Left lung (tissue), 10 donors: ENCODE results near the gene PSMD13. TPM values are rescaled to one million over a fixed set of nuclear protein-coding genes. Genes with fewer than 3 reads are reported as not detected.

ENCODE experiments used
- ATAC-seq: fragments of 200-7000 bp; cut with Tn5 transposase; one replicate; pipeline ENCODE4 v1.9.1; 2020; ENCODE audit warnings: moderate library complexity
- DNase-seq, 4 donors: peaks; one replicate each; pipeline ENCODE4 v3.0.0-alpha.2; 2013 to 2020
- H3K27ac ChIP-seq, 2 donors: fragments of 200-600 bp; sonication (generic) in 1 of 2; one replicate each; pipeline versions ENCODE4 v1.5.0 to v1.8.0; 2020 to 2021
- H3K27me3 ChIP-seq, 2 donors: fragments of 200-600 bp; sonication (generic) in 1 of 2; one replicate each; pipeline versions ENCODE4 v1.5.0 to v1.8.0; 2020 to 2021
- H3K36me3 ChIP-seq, 2 donors: fragments of 200-600 bp; sonication (generic) in 1 of 2; one replicate each; pipeline versions ENCODE4 v1.5.0 to v1.8.0; 2020 to 2021
- H3K4me1 ChIP-seq, 2 donors: fragments of 200-600 bp; one replicate each; pipeline ENCODE4 v1.8.0; 2021
- H3K4me3 ChIP-seq, 2 donors: fragments of 200-600 bp; sonication (generic) in 1 of 2; one replicate each; pipeline versions ENCODE4 v1.5.0 to v1.8.0; 2020 to 2021; ENCODE audit warnings: mild to moderate bottlenecking in 1 of 2
- H3K9me3 ChIP-seq, 2 donors: fragments of 200-600 bp; sonication (generic) in 1 of 2; one replicate each; pipeline versions ENCODE4 v1.5.0 to v1.8.0; 2020 to 2021
- intact Hi-C, 2 donors: fragments of 100-400 bp; cut with DNase I; formaldehyde crosslinking; loops; one replicate each; pipeline versions ENCODE4 v1.11.2 to v1.14.2; 2022
- polyA plus RNA-seq, 6 donors: library from polyadenylated mRNA; unstranded; fragments of 120-200 nt; gene quantifications; one replicate each; pipeline ENCODE4 v1.2.1, GENCODE V29; 2013; ENCODE audit not compliant: insufficient read length in 6 of 6
- total RNA-seq, 2 donors: library from RNA; stranded (reverse); fragmentation: NEBNext Ultra II Directional; extraction: Animal tissue kit (Norgen Biotek cat#: 25700); gene quantifications; one replicate each; pipeline ENCODE4 v1.2.1, GENCODE V29; 2021
- TF ChIP-seq, protein P1 (sequence below), 2 donors: fragments of 200-600 bp; sonication (generic) in 1 of 2; IDR thresholded peaks; one replicate each; pipeline versions ENCODE4 v1.5.0 to v1.8.0; 2021; ENCODE audit warnings: antibody characterized with exemption in 2 of 2
- donor health status: DM: no; HTN: yes; CAD: no.
- donor health status: DM: no; HTN: no; CAD: no.

The PSMD13 gene
- total and polyA plus RNA-seq, 8 donors = 78.0 to 157 (median 147) TPM

DNA sequence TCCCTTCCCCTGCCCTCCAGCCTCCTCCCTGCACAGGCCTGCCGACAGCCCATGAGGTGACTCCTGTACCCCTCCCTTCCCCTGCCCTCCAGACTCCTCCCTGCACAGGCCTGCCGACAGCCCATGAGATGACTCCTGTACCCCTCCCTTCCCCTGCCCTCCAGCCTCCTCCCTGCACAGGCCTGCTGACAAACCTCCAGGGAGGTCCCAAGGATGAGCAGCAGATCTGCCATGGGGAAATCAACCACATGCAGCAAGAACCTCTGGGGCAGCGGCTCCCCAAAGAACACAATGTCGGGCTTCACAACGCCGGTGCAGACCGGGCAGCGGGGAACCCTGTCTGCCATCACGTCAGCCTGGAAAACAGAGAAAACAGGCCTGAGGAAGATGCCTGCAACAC is 12.9 kb upstream of the PSMD13 start:
- Histone ChIP-seq H3K36me3 (peaks cover 0 to 4% of the 10 kb centered on the region in 2 donors), H3K4me3 (no peak overlapping the region), H3K27me3 (no peaks in the 10 kb centered on the region), H3K9me3 (no peaks in the 10 kb centered on the region), H3K27ac (no peak overlapping the region), H3K4me1 (no peaks in the 10 kb centered on the region)
- TF ChIP-seq, protein P1, sequence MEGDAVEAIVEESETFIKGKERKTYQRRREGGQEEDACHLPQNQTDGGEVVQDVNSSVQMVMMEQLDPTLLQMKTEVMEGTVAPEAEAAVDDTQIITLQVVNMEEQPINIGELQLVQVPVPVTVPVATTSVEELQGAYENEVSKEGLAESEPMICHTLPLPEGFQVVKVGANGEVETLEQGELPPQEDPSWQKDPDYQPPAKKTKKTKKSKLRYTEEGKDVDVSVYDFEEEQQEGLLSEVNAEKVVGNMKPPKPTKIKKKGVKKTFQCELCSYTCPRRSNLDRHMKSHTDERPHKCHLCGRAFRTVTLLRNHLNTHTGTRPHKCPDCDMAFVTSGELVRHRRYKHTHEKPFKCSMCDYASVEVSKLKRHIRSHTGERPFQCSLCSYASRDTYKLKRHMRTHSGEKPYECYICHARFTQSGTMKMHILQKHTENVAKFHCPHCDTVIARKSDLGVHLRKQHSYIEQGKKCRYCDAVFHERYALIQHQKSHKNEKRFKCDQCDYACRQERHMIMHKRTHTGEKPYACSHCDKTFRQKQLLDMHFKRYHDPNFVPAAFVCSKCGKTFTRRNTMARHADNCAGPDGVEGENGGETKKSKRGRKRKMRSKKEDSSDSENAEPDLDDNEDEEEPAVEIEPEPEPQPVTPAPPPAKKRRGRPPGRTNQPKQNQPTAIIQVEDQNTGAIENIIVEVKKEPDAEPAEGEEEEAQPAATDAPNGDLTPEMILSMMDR (IDR thresholded peaks at IDR 0.05) = no peak
- intact Hi-C loops = no loop called here
- DNase-seq (no peak), ATAC-seq (no peak)

DNA sequence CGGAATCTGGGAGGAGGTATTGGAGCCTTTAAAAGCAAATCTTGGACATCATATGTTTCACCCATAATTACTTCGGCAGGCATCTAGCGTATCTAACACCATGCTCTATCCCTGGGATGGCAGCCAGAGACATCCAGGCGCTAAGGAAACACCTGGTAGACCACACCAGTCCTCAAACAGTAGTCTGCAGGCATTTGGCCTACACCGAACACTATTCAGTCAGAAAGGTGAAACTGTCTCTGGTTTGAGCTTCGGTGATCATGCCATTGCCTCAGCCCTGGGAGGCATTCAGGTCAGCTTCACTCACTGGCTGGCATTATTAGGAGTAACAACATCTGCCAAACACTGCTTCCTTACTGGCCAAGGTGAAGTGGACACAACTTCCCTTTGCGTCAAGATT is 12.4 kb upstream of the PSMD13 start:
- ATAC-seq = no peak

DNA sequence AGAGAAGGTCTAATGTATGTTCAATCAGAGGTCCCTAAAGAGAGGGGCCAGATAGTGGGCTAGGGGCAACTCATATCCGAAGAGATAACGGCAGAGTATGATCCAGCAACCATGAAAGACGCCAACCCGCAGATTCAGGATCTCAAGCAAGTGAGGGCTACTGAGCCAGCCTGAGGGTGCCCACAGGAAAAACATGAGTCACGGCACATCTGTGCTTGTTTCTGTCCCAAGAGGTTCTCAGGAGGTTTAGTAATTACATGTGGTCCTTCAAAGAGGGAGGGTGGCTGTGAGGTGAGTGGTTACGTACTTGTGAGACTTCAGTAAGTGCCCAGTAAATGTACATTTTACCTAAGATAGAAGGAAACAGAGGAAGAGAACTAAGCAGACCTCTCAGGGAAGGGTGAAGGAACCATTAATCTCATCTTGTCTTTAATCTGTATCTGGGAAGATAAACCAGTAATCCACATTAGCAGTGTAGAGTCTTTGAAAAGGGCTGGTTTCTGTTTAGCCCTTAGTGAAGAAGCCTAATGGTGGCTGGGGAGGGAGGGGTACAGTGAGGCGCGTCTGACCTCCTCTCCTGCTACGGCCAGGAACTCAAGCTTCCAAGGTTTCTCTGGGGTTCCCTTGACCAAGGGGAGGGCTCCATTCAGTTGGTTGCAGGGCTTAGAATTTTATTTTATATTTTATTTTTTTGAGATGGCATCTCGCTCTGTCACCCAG is 10.9 kb upstream of the PSMD13 start:
- H3K27ac ChIP-seq = peak overlapping the region; percentile 57
- peak; percentile 98 for ATAC-seq

More for the DNA sequence above, 12.4 kb upstream of the PSMD13 start:
- no peak for DNase-seq
- no peak overlapping the region for H3K4me3 ChIP-seq
- H3K36me3 ChIP-seq = no peaks in the 10 kb centered on the region
- no peaks in the 10 kb centered on the region for H3K27me3 ChIP-seq
- TF ChIP-seq, protein P1 (IDR thresholded peaks at IDR 0.05) = no peak
- no peaks in the 10 kb centered on the region for H3K4me1 ChIP-seq
- no peaks in the 10 kb centered on the region for H3K9me3 ChIP-seq
- no peak overlapping the region for H3K27ac ChIP-seq
- intact Hi-C loops = no loop called here

DNA sequence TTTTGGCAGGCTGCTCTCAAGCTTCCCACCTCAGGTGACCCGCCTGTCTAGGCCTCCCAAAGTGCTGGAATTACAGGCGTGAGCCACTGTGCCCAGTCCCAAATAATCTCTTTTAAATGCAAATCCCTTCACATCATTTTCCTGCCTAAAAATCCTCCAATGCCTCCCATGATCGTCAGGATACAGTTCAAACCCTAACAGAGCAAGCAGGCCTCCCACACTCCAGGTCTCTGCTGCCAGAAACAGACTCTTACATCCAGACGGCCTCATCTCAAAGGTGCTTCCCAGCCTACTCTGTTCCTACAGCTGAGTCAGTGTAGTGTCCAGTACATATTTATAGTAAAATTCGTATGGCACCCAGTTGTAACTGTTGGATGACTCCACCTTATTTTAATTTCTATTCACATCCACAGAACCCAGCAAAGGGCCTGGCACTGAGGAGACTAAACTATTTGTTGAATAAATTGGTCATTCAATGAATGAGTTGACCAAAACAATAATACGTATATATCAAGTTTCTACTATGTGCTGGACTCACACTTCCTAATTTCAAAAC is 8.9 kb upstream of the PSMD13 start:
- TF ChIP-seq, protein P1 (IDR thresholded peaks at IDR 0.05) = no peak
- Histone ChIP-seq H3K27ac (no peak overlapping the region), H3K9me3 (no peaks in the 10 kb centered on the region), H3K4me3 (no peak overlapping the region), H3K4me1 (no peaks in the 10 kb centered on the region), H3K27me3 (no peaks in the 10 kb centered on the region), H3K36me3 (no peaks in the 10 kb centered on the region)
- ATAC-seq (no peak), DNase-seq (no peak)
- intact Hi-C loops = no loop called here

More for the DNA sequence above, 10.9 kb upstream of the PSMD13 start:
- TF ChIP-seq, protein P1 (IDR thresholded peaks at IDR 0.05) = no peak
- Histone ChIP-seq H3K4me3 (no peak overlapping the region), H3K9me3 (no peaks in the 10 kb centered on the region), H3K36me3 (no peaks in the 10 kb centered on the region), H3K27me3 (no peaks in the 10 kb centered on the region), H3K4me1 (no peaks in the 10 kb centered on the region)
- DNase-seq = no peak
- intact Hi-C loops = no loop called here

DNA sequence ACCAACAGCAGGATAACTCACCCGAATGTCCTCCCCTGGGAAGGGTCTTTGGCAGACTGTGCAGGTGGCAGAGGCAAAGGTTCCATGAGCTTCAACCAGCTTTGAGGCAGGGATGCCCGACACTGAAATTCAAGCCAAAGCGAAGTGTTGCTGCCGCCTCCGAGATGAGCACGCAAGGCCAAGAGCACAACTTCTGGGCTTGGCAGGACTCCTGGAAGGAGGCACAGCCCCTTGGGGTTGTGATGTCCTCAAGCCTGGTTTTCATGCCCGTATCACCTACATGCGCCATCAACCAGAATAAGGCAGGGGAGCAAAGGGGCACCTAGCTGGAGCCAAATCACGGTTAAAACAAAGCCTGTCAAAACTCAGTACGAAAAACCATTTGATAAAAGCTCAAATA is 6.3 kb upstream of the PSMD13 start:
- DNase-seq (no peak), ATAC-seq (no peak)
- peaks cover 2 to 7% of the 10 kb centered on the region in 2 donors for H3K4me1 ChIP-seq
- intact Hi-C loops = no loop called here
- TF ChIP-seq, protein P1 (IDR thresholded peaks at IDR 0.05) = no peak
- no peaks in the 10 kb centered on the region for H3K27me3 ChIP-seq
- no peak overlapping the region for H3K4me3 ChIP-seq
- no peaks in the 10 kb centered on the region for H3K9me3 ChIP-seq
- H3K27ac ChIP-seq = no peak overlapping the region
- no peaks in the 10 kb centered on the region for H3K36me3 ChIP-seq
